GM12872 (cell line): ENCODE results near the gene EIPR1.

ENCODE experiments used
- CTCF ChIP-seq: IDR thresholded peaks from 3 replicates; pipeline ENCODE4 v1.5.1; 2011; ENCODE audit warnings: low read depth, mild to moderate bottlenecking, low read length, moderate library complexity; ENCODE audit not compliant: insufficient read depth

Gene EIPR1

GRCh38 chr2:3204031-3204821 lies 173.4 kb downstream of the EIPR1 start:
- TF ChIP-seq CTCF: no peak

GRCh38 chr2:3203497-3204019 lies 174.1 kb downstream of the EIPR1 start:
- no peak for TF ChIP-seq CTCF

GRCh38 chr2:3202926-3203325 lies 174.7 kb downstream of the EIPR1 start:
- no peak for TF ChIP-seq CTCF

GRCh38 chr2:3201281-3201680 lies 176.3 kb downstream of the EIPR1 start:
- no peak for TF ChIP-seq CTCF

DNA sequence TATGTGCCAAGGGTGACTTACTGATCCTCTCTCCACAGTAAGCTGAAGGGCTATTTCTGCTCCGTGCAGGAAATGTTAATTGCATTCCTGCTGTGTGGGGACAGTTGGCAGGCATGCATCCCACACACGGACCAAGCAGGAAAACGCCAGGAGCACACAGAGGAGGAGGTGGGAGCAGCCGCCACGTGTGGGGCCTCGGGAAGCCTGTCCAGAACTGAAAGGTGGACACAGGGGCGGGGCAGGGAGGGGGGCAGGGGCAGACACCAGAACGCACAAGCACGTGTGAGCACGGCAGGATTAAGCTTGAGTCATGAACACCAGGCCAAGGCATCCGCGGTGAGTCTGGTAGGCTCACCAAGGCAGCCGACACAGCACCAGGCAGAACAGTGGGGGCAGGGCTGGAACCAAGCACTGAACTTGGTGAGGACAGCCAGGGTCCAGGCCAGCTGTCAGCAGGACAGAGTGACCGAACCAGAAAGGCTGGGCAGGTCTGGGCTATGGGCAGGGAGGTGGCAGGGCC lies 177.1 kb downstream of the EIPR1 start:
- no peak for TF ChIP-seq CTCF

DNA sequence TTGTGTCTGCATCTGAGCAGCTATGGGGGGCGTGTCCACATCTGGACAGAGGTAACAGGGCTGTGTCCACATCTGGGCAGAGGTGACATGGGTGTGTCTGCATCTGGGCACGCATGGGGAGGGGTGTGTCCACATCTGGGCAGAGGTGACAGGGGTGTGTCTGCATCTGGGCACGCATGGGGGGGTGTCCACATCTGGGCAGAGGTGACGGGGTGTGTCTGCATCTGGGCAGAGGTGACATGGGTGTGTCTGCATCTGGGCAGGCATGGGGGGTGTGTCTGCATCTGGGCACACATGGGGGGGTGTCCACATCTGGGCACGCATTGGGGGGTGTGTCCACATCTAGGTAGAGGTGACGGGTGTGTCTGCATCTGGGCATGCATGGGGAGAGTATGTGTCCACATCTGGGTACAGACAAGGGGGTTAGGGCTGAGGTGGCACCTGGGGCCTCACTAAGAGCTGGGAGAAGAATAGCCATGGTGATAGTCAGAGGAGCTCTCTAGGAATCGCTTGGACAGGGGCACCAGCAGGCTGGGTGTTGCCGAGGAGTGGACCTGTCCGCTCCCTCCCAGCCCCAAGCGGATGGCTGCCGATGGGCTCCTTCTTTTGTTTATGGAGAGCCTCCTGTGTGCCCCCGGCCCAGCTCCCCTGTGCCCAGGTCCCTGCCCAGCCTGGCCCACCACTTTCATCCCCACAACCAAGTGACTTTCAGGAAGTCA lies 177.8 kb downstream of the EIPR1 start:
- TF ChIP-seq CTCF: no peak

GRCh38 chr2:3198119-3198518 lies 179.5 kb downstream of the EIPR1 start:
- peak; percentile 46; the same call in 2 of the 3 replicates for TF ChIP-seq CTCF
